NT2/D1 (cell line): ENCODE results near the gene ILDR2.

Source experiments
- DNase-seq: peaks from one replicate; pipeline ENCODE4 v3.0.0-alpha.2; 2011; ENCODE audit warnings: low read depth, low spot score
- H3K27me3 ChIP-seq: 2 replicates; pipeline ENCODE4 v1.6.0; 2011; ENCODE audit warnings: mild to moderate bottlenecking; ENCODE audit not compliant: insufficient read length, insufficient read depth
- H3K36me3 ChIP-seq: 2 replicates; pipeline ENCODE4 v1.6.1; 2011; ENCODE audit warnings: mild to moderate bottlenecking, low read length, mixed read lengths; ENCODE audit not compliant: insufficient read depth, insufficient read length
- H3K4me1 ChIP-seq: 2 replicates; pipeline ENCODE4 v1.5.1; 2011; ENCODE audit not compliant: insufficient read depth, insufficient read length
- H3K4me3 ChIP-seq: 2 replicates; pipeline ENCODE4 v1.5.1; 2011; ENCODE audit warnings: low read depth; ENCODE audit not compliant: insufficient read length
- H3K9ac ChIP-seq: 2 replicates; pipeline ENCODE4 v1.6.0; 2011; ENCODE audit warnings: low read depth; ENCODE audit not compliant: insufficient read length
- H3K9me3 ChIP-seq: 2 replicates; pipeline ENCODE4 v1.5.1; 2011; ENCODE audit warnings: mild to moderate bottlenecking, low read length; ENCODE audit not compliant: insufficient read depth
- SUZ12 ChIP-seq: IDR thresholded peaks from 2 replicates; pipeline ENCODE4 v1.6.1; 2011; ENCODE audit not compliant: insufficient read length, insufficient read depth; ENCODE audit errors: extremely low read depth
- YY1 ChIP-seq: IDR thresholded peaks from 2 replicates; pipeline ENCODE4 v1.6.1; 2011; ENCODE audit not compliant: insufficient read length, insufficient read depth
- ZNF274 ChIP-seq: IDR thresholded peaks from 2 replicates; pipeline ENCODE4 v1.6.1; 2011; ENCODE audit warnings: mild to moderate bottlenecking, low read depth, low read length

The ILDR2 gene, protein sequence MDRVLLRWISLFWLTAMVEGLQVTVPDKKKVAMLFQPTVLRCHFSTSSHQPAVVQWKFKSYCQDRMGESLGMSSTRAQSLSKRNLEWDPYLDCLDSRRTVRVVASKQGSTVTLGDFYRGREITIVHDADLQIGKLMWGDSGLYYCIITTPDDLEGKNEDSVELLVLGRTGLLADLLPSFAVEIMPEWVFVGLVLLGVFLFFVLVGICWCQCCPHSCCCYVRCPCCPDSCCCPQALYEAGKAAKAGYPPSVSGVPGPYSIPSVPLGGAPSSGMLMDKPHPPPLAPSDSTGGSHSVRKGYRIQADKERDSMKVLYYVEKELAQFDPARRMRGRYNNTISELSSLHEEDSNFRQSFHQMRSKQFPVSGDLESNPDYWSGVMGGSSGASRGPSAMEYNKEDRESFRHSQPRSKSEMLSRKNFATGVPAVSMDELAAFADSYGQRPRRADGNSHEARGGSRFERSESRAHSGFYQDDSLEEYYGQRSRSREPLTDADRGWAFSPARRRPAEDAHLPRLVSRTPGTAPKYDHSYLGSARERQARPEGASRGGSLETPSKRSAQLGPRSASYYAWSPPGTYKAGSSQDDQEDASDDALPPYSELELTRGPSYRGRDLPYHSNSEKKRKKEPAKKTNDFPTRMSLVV

GRCh38 chr1:166975361-166976129 is at the start of gene ILDR2:
TSS of gene ILDR2 (minus strand) at chr1:166975540. CDS start at chr1:166975268, 272 bp downstream.
- H3K4me3 ChIP-seq = peak within 1 kb of the TSS; percentile 61
- peaks cover 69% of the 10 kb centered on the region for H3K27me3 ChIP-seq
- TF ChIP-seq YY1 (no peak), SUZ12 (no peak), ZNF274 (no peak)
- H3K9me3 ChIP-seq = no peaks in the 10 kb centered on the region
- no peaks in the 10 kb centered on the region for H3K36me3 ChIP-seq
- peaks cover 9% of the 10 kb centered on the region for H3K4me1 ChIP-seq
- peak within 1 kb of the TSS; percentile 79 for H3K9ac ChIP-seq
- DNase-seq = peak; percentile 50

- TF ChIP-seq YY1 = no peak
- no peak for TF ChIP-seq SUZ12
- TF ChIP-seq ZNF274 = no peak
- Histone ChIP-seq H3K9ac (no peak overlapping the region), H3K4me1 (no peaks in the 10 kb centered on the region), H3K36me3 (no peaks in the 10 kb centered on the region), H3K4me3 (no peak overlapping the region), H3K9me3 (peaks cover under 1% of the 10 kb centered on the region; the same call in 1 of the 2 replicates), H3K27me3 (no peaks in the 10 kb centered on the region)
- DNase-seq = no peak
Measured at GRCh38 chr1:167022384-167022783, 47.0 kb upstream of the ILDR2 start.

DNA sequence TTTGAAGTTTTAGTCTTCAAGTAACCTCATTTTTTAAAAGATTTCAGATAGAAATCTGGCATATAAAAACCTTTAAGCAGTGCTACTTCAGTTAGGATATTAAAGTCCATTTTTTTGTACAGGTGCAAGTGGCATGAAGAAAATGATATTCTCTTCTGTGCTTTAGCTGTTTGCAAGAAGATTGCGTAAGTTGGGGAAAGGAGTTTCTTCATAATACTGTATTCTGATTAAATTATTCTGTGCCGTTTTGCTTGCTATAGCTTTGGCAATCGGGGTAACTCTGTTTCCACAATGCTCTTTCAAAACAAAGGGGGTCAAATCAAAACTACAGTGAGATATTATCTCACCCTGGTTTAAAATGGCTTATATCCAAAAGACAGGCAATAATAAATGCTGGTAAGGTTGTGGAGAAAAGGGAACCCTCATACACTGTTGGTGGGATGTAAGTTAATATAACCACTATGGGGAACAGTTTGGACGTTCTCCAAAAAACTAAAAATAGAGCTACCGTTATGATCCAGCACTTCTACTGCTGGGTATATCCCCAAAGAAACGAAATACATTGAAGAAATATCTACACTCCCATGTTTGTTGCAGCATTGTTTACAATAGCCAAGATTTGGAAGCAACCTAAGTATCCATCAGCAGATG is 40.9 kb upstream of the ILDR2 start:
- no peak overlapping the region for H3K4me3 ChIP-seq
- TF ChIP-seq YY1 (no peak), ZNF274 (no peak), SUZ12 (no peak)

GRCh38 chr1:167013108-167013929 is 38.0 kb upstream of the ILDR2 start:
- Histone ChIP-seq H3K36me3 (no peaks in the 10 kb centered on the region), H3K4me3 (no peak overlapping the region), H3K9me3 (no peaks in the 10 kb centered on the region; the same call in 1 of the 2 replicates), H3K27me3 (no peaks in the 10 kb centered on the region), H3K9ac (no peak overlapping the region), H3K4me1 (no peaks in the 10 kb centered on the region)
- no peak for TF ChIP-seq SUZ12
- DNase-seq = peak; percentile 36

More for the DNA sequence above, 40.9 kb upstream of the ILDR2 start:
- Histone ChIP-seq H3K4me1 (no peaks in the 10 kb centered on the region), H3K9me3 (no peaks in the 10 kb centered on the region), H3K9ac (no peak overlapping the region), H3K27me3 (no peaks in the 10 kb centered on the region), H3K36me3 (no peaks in the 10 kb centered on the region)
- no peak for DNase-seq

GRCh38 chr1:167012570-167012969 is 37.2 kb upstream of the ILDR2 start:
- Histone ChIP-seq H3K27me3 (no peaks in the 10 kb centered on the region), H3K9ac (no peak overlapping the region), H3K36me3 (no peaks in the 10 kb centered on the region), H3K4me3 (no peak overlapping the region), H3K4me1 (no peaks in the 10 kb centered on the region), H3K9me3 (no peaks in the 10 kb centered on the region; the same call in 1 of the 2 replicates)
- TF ChIP-seq SUZ12 (no peak), YY1 (no peak), ZNF274 (no peak)
- DNase-seq = no peak

- Histone ChIP-seq H3K36me3 (no peaks in the 10 kb centered on the region), H3K4me3 (no peak overlapping the region), H3K27me3 (no peaks in the 10 kb centered on the region), H3K9ac (no peak overlapping the region), H3K4me1 (no peaks in the 10 kb centered on the region), H3K9me3 (no peaks in the 10 kb centered on the region; the same call in 1 of the 2 replicates)
- TF ChIP-seq SUZ12 (no peak), YY1 (no peak), ZNF274 (no peak)
- DNase-seq = no peak
Measured at GRCh38 chr1:167011560-167012191, 36.3 kb upstream of the ILDR2 start.
